Measurements from ENCODE around the gene ZBTB20.

The ZBTB20 gene

DNA sequence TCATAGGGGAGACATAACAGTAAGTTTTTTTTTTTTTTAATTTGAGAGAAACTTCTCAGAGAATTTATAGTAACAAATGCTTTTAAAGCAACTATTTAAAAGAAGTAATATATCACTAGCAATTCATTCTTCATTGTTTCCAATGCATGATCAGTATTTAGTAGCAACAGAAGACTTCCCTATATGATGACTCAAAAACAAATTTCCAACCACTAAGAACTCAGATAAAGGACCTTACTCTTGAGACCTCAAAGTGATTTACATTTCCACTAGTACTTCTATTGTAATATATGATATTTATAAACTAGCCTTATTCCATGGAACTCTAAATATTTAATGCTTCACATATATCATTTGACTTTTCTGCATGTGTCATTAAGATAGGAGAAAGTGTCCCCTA, 356.3 kb downstream of the ZBTB20 start:
- Histone ChIP-seq H3K56ac (ENCODE audit: low read length) (no peak overlapping the region), H3K79me1 (ENCODE audit: low read length) (no peaks in the 10 kb centered on the region), H3K9ac (ENCODE audit: low read length) (no peak overlapping the region), H3K23ac (ENCODE audit: low read length) (no peak overlapping the region), H2BK5ac (ENCODE audit: low read length) (no peak overlapping the region), H2AK5ac (ENCODE audit: low read length) (no peak overlapping the region), H3K36me3 (ENCODE audit: control insufficient read depth, insufficient read depth, low read length) (no peaks in the 10 kb centered on the region), H4K5ac (ENCODE audit: low read length) (no peak overlapping the region), H3K4ac (ENCODE audit: low read depth, low read length) (no peak overlapping the region), H3K18ac (ENCODE audit: low read length) (no peak overlapping the region), H2BK120ac (ENCODE audit: low read depth, low read length) (no peak overlapping the region), H3K27me3 (ENCODE audit: insufficient read depth, low read length, poor library complexity) (no peaks in the 10 kb centered on the region), H3K79me2 (ENCODE audit: control insufficient read depth, insufficient read depth, low read length) (no peaks in the 10 kb centered on the region), H3K4me2 (ENCODE audit: low read length) (no peak overlapping the region), H3K4me1 (ENCODE audit: control insufficient read depth, low read depth, low read length) (no peaks in the 10 kb centered on the region), H3K27ac (ENCODE audit: low read depth, low read length) (no peak overlapping the region), H2BK15ac (replicated peaks; ENCODE audit: low read depth) (no peak overlapping the region), H4K8ac (ENCODE audit: low read depth, low read length) (no peak overlapping the region), H3K4me3 (ENCODE audit: low read length) (no peak overlapping the region)
- no peak for DNase-seq

DNA sequence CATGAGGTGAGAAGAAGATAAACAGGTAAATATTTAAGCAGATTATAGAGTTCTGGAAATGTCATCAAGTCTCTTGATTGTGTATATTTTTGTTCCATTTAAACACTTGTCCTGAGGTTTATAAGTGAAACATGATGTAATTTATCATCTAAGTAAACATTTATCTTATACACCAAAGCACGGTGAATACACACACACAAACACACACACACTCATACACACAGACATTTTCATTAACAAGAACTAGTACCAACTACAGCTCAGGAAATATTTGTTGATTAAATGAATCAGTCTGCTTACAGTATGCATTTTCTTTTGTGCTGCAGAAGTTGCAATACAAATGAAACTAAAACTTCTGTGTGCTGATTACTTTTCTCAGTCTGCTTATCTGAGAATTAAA, 357.3 kb downstream of the ZBTB20 start:
- Histone ChIP-seq H2BK120ac (ENCODE audit: low read depth, low read length) (no peak overlapping the region), H3K79me2 (ENCODE audit: control insufficient read depth, insufficient read depth, low read length) (no peaks in the 10 kb centered on the region), H3K27me3 (ENCODE audit: insufficient read depth, low read length, poor library complexity) (no peaks in the 10 kb centered on the region), H3K4me3 (ENCODE audit: low read length) (no peak overlapping the region), H2BK5ac (ENCODE audit: low read length) (no peak overlapping the region), H3K18ac (ENCODE audit: low read length) (no peak overlapping the region), H3K27ac (ENCODE audit: low read depth, low read length) (no peak overlapping the region), H4K5ac (ENCODE audit: low read length) (no peak overlapping the region), H2BK15ac (replicated peaks; ENCODE audit: low read depth) (no peak overlapping the region), H3K4me2 (ENCODE audit: low read length) (no peak overlapping the region), H2AK5ac (ENCODE audit: low read length) (no peak overlapping the region), H3K4ac (ENCODE audit: low read depth, low read length) (no peak overlapping the region), H3K9ac (ENCODE audit: low read length) (no peak overlapping the region), H3K4me1 (ENCODE audit: control insufficient read depth, low read depth, low read length) (no peaks in the 10 kb centered on the region), H3K23ac (ENCODE audit: low read length) (no peak overlapping the region), H4K8ac (ENCODE audit: low read depth, low read length) (no peak overlapping the region), H3K56ac (ENCODE audit: low read length) (no peak overlapping the region), H3K36me3 (ENCODE audit: control insufficient read depth, insufficient read depth, low read length) (no peaks in the 10 kb centered on the region), H3K79me1 (ENCODE audit: low read length) (no peaks in the 10 kb centered on the region)
- WGBS (ENCODE audit: extremely low coverage, insufficient coverage, low lambda C conversion rate): no CpG with 5 or more reads among the region's 1 CpG
- DNase-seq: no peak

DNA sequence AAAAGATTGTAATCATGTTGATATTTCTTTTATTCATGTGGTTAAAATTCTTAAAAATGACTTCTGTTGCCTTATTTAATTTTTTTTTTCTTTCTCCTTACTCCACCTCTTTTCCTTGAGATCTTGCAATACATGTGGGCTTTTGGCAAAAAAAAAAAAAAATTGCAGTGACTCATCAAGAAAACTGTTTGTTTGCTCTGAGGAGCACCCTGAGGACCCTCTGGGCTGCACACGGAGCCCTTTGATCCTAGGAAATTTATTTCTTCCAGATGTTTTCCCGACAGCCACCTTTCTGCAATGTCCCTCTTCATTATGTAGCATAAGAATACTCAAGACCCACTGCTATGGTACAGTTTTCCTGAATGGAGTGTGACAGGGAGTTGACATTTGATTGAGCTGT, 371.7 kb downstream of the ZBTB20 start:
- Histone ChIP-seq H3K9ac (ENCODE audit: low read length) (no peak overlapping the region), H3K18ac (ENCODE audit: low read length) (no peak overlapping the region), H3K4me3 (ENCODE audit: low read length) (no peak overlapping the region), H2BK120ac (ENCODE audit: low read depth, low read length) (no peak overlapping the region), H4K5ac (ENCODE audit: low read length) (no peak overlapping the region), H3K4me1 (ENCODE audit: control insufficient read depth, low read depth, low read length) (no peaks in the 10 kb centered on the region), H2AK5ac (ENCODE audit: low read length) (no peak overlapping the region), H3K4ac (ENCODE audit: low read depth, low read length) (no peak overlapping the region), H3K4me2 (ENCODE audit: low read length) (no peak overlapping the region), H2BK5ac (ENCODE audit: low read length) (no peak overlapping the region), H3K79me1 (ENCODE audit: low read length) (no peaks in the 10 kb centered on the region), H3K27ac (ENCODE audit: low read depth, low read length) (no peak overlapping the region), H3K36me3 (ENCODE audit: control insufficient read depth, insufficient read depth, low read length) (no peaks in the 10 kb centered on the region), H2BK15ac (replicated peaks; ENCODE audit: low read depth) (no peak overlapping the region), H4K8ac (ENCODE audit: low read depth, low read length) (no peak overlapping the region), H3K56ac (ENCODE audit: low read length) (no peak overlapping the region), H3K23ac (ENCODE audit: low read length) (no peak overlapping the region), H3K79me2 (ENCODE audit: control insufficient read depth, insufficient read depth, low read length) (no peaks in the 10 kb centered on the region), H3K27me3 (ENCODE audit: insufficient read depth, low read length, poor library complexity) (no peaks in the 10 kb centered on the region)
- WGBS (ENCODE audit: extremely low coverage, insufficient coverage, low lambda C conversion rate): no CpG with 5 or more reads among the region's 2 CpGs
- DNase-seq: no peak

DNA sequence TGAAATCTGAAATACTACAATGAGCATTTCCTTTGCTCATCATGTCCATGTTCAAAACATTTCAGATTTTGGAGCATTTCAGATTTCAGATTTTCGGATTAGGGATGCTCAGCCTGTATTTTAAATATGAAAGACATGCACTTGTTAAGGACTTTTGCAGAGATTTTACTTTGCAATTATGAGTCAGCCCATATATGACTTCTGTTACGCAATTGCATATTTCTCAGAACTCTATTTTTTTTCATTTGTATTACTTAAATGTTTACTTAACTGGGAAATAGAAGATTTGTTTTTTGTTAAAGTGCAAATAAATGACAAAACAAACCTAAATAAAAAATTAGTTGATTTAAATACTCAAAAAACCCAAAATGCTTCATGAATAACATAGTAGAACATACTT, 376.2 kb downstream of the ZBTB20 start:
- Histone ChIP-seq H3K18ac (ENCODE audit: low read length) (no peak overlapping the region), H3K9ac (ENCODE audit: low read length) (no peak overlapping the region), H2BK15ac (replicated peaks; ENCODE audit: low read depth) (no peak overlapping the region), H4K8ac (ENCODE audit: low read depth, low read length) (no peak overlapping the region), H3K79me2 (ENCODE audit: control insufficient read depth, insufficient read depth, low read length) (no peaks in the 10 kb centered on the region), H3K4me1 (ENCODE audit: control insufficient read depth, low read depth, low read length) (no peaks in the 10 kb centered on the region), H3K27me3 (ENCODE audit: insufficient read depth, low read length, poor library complexity) (no peaks in the 10 kb centered on the region), H3K4me3 (ENCODE audit: low read length) (no peak overlapping the region), H3K23ac (ENCODE audit: low read length) (no peak overlapping the region), H3K56ac (ENCODE audit: low read length) (no peak overlapping the region), H2BK5ac (ENCODE audit: low read length) (no peak overlapping the region), H3K36me3 (ENCODE audit: control insufficient read depth, insufficient read depth, low read length) (no peaks in the 10 kb centered on the region), H2BK120ac (ENCODE audit: low read depth, low read length) (no peak overlapping the region), H4K5ac (ENCODE audit: low read length) (no peak overlapping the region), H2AK5ac (ENCODE audit: low read length) (no peak overlapping the region), H3K27ac (ENCODE audit: low read depth, low read length) (no peak overlapping the region), H3K4me2 (ENCODE audit: low read length) (no peak overlapping the region), H3K79me1 (ENCODE audit: low read length) (no peaks in the 10 kb centered on the region), H3K4ac (ENCODE audit: low read depth, low read length) (no peak overlapping the region)
- DNase-seq: no peak
- no CpG with 5 or more reads among the region's 2 CpGs for WGBS (ENCODE audit: extremely low coverage, insufficient coverage, low lambda C conversion rate)

DNA sequence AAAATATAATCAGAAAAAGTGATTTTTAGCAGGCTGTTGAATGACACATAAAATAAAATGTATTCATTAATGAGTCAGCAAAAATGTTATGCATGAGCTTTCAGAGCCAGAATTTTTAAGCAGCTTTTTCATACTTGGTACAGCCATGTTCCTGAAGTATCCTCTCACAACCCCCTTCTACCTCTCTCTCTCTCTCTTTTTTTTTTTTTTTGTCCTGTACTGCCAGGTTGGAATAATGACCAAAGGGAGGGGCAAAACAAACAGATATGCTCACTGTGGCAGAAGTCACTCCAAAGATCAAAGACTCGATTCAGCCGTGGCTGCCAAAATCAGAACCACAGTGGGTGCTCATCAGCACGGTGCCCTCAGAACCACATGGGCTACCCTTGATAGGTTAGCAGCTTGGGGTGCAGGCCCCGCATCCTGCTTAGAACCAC, 383.0 kb downstream of the ZBTB20 start:
- H3K4me1 ChIP-seq (ENCODE audit: control insufficient read depth, low read depth, low read length): no peaks in the 10 kb centered on the region
- no peaks in the 10 kb centered on the region for H3K36me3 ChIP-seq (ENCODE audit: control insufficient read depth, insufficient read depth, low read length)
- no peaks in the 10 kb centered on the region for H3K27me3 ChIP-seq (ENCODE audit: insufficient read depth, low read length, poor library complexity)
- no peak overlapping the region for H4K8ac ChIP-seq (ENCODE audit: low read depth, low read length)
- H2BK15ac ChIP-seq (replicated peaks; ENCODE audit: low read depth): no peak overlapping the region
- no peak for DNase-seq
- no peak overlapping the region for H3K4ac ChIP-seq (ENCODE audit: low read depth, low read length)
- no peak overlapping the region for H3K4me2 ChIP-seq (ENCODE audit: low read length)
- H3K4me3 ChIP-seq (ENCODE audit: low read length): no peak overlapping the region
- no peak overlapping the region for H3K27ac ChIP-seq (ENCODE audit: low read depth, low read length)
- H2BK120ac ChIP-seq (ENCODE audit: low read depth, low read length): no peak overlapping the region
- H3K79me1 ChIP-seq (ENCODE audit: low read length): no peaks in the 10 kb centered on the region
- H3K18ac ChIP-seq (ENCODE audit: low read length): no peak overlapping the region
- H4K5ac ChIP-seq (ENCODE audit: low read length): no peak overlapping the region
- H2AK5ac ChIP-seq (ENCODE audit: low read length): no peak overlapping the region
- no peak overlapping the region for H3K56ac ChIP-seq (ENCODE audit: low read length)
- H3K79me2 ChIP-seq (ENCODE audit: control insufficient read depth, insufficient read depth, low read length): no peaks in the 10 kb centered on the region
- no peak overlapping the region for H2BK5ac ChIP-seq (ENCODE audit: low read length)
- WGBS (ENCODE audit: extremely low coverage, insufficient coverage, low lambda C conversion rate): no CpG with 5 or more reads among the region's 4 CpGs
- no peak overlapping the region for H3K9ac ChIP-seq (ENCODE audit: low read length)
- no peak overlapping the region for H3K23ac ChIP-seq (ENCODE audit: low read length)

DNA sequence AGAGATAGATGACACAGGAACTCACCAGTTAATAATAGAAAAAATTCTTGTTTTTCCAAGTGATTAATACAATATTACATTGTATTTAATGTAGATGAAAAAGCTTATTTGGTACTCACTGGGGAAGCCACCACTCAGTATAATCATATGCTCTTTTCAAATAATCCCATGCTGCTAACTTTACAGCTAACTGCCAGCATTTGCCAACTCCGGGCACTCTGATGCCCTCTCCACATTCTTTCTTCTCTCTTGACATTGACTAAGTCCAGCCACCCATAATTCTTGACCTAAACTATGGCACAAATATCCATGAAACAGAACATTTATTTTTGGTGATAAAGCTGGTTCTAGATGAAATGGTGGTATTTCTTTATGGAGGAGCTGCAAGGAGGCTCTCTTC, 384.9 kb downstream of the ZBTB20 start:
- Histone ChIP-seq H2BK5ac (ENCODE audit: low read length) (no peak overlapping the region), H3K56ac (ENCODE audit: low read length) (no peak overlapping the region), H3K18ac (ENCODE audit: low read length) (no peak overlapping the region), H2BK15ac (replicated peaks; ENCODE audit: low read depth) (no peak overlapping the region), H4K8ac (ENCODE audit: low read depth, low read length) (no peak overlapping the region), H3K79me1 (ENCODE audit: low read length) (no peaks in the 10 kb centered on the region), H3K4ac (ENCODE audit: low read depth, low read length) (no peak overlapping the region), H3K4me3 (ENCODE audit: low read length) (no peak overlapping the region), H2BK120ac (ENCODE audit: low read depth, low read length) (no peak overlapping the region), H4K5ac (ENCODE audit: low read length) (no peak overlapping the region), H3K79me2 (ENCODE audit: control insufficient read depth, insufficient read depth, low read length) (no peaks in the 10 kb centered on the region), H2AK5ac (ENCODE audit: low read length) (no peak overlapping the region), H3K27ac (ENCODE audit: low read depth, low read length) (no peak overlapping the region), H3K36me3 (ENCODE audit: control insufficient read depth, insufficient read depth, low read length) (no peaks in the 10 kb centered on the region), H3K4me2 (ENCODE audit: low read length) (no peak overlapping the region), H3K27me3 (ENCODE audit: insufficient read depth, low read length, poor library complexity) (no peaks in the 10 kb centered on the region), H3K23ac (ENCODE audit: low read length) (no peak overlapping the region), H3K9ac (ENCODE audit: low read length) (no peak overlapping the region), H3K4me1 (ENCODE audit: control insufficient read depth, low read depth, low read length) (no peaks in the 10 kb centered on the region)
- DNase-seq: no peak
- no CpG with 5 or more reads among the region's 1 CpG for WGBS (ENCODE audit: extremely low coverage, insufficient coverage, low lambda C conversion rate)
